GM21367 (cell line): ENCODE data around the gene TGOLN2.
A peak's percentile ranks its signal among the peaks of the same experiment; 100 is the strongest.
"Not testable (repeated sequence)": the region's sequence is repeated elsewhere in the genome, so short reads cannot be mapped to it uniquely, and the experiment has no call there.

Source experiments
- ATAC-seq: cut with Tn5 transposase; IDR thresholded peaks from one replicate; pipeline ENCODE4 v1.9.1; 2021; ENCODE audit not compliant: unreplicated experiment

The TGOLN2 gene

GRCh38 chr2:85327822-85328617, at the start of gene TGOLN2:
Gene TGOLN2, minus strand, starts transcription at chr2:85327989. Its CDS starts 27 bp downstream, at chr2:85327962.
- peak; percentile 72 for ATAC-seq

GRCh38 chr2:85377083-85377482, 49.3 kb upstream of the TGOLN2 start:
- ATAC-seq = no peak

- no peak for ATAC-seq
Observed at GRCh38 chr2:85376291-85377065, 48.7 kb upstream of the TGOLN2 start.

- no peak for ATAC-seq
Observed at GRCh38 chr2:85371045-85371444, 43.3 kb upstream of the TGOLN2 start.

- no peak for ATAC-seq
Observed at GRCh38 chr2:85369500-85369899, 41.7 kb upstream of the TGOLN2 start.

GRCh38 chr2:85368921-85369320, 41.1 kb upstream of the TGOLN2 start:
- ATAC-seq = no peak

GRCh38 chr2:85367180-85367579, 39.4 kb upstream of the TGOLN2 start:
- ATAC-seq = no peak

- ATAC-seq = not testable (repeated sequence)
Observed at GRCh38 chr2:85362653-85363387, 35.0 kb upstream of the TGOLN2 start.

GRCh38 chr2:85357736-85358135, 29.9 kb upstream of the TGOLN2 start:
- ATAC-seq = no peak

- no peak for ATAC-seq
Observed at GRCh38 chr2:85356186-85356585, 28.4 kb upstream of the TGOLN2 start.

- ATAC-seq = no peak
Observed at GRCh38 chr2:85355521-85355920, 27.7 kb upstream of the TGOLN2 start.

- ATAC-seq = no peak
Observed at GRCh38 chr2:85355073-85355410, 27.3 kb upstream of the TGOLN2 start.

GRCh38 chr2:85354286-85355072, 26.7 kb upstream of the TGOLN2 start, which contains the start of the genes ELMOD3 and RETSAT:
Gene ELMOD3, plus strand, starts transcription at chr2:85354769. Its CDS starts 2,430 bp downstream, at chr2:85357199.
Gene RETSAT, minus strand, starts transcription at chr2:85354528. Its CDS starts 21 bp downstream, at chr2:85354507.
- peak; percentile 96 for ATAC-seq

- ATAC-seq = no peak
Observed at GRCh38 chr2:85353876-85354285, 26.1 kb upstream of the TGOLN2 start.

- no peak for ATAC-seq
Observed at GRCh38 chr2:85347599-85347998, 19.8 kb upstream of the TGOLN2 start.

GRCh38 chr2:85344356-85344954, 16.7 kb upstream of the TGOLN2 start:
- no peak for ATAC-seq

- ATAC-seq = not testable (repeated sequence)
Observed at GRCh38 chr2:85343207-85343895, 15.6 kb upstream of the TGOLN2 start.

GRCh38 chr2:85342156-85342555, 14.4 kb upstream of the TGOLN2 start:
- ATAC-seq = no peak

GRCh38 chr2:85341269-85342029, 13.7 kb upstream of the TGOLN2 start:
- no peak for ATAC-seq
